GM18499 (cell line): ENCODE results near the gene SESN1.
"Not testable (repeated sequence)": the region's sequence is repeated elsewhere in the genome, so short reads cannot be mapped to it uniquely, and the experiment has no call there.

ENCODE experiments used
- ATAC-seq: cut with Tn5 transposase; IDR thresholded peaks from one replicate; pipeline ENCODE4 v1.9.1; 2021; ENCODE audit warnings: moderate number of reproducible peaks; ENCODE audit not compliant: insufficient read depth, unreplicated experiment

The SESN1 gene

DNA sequence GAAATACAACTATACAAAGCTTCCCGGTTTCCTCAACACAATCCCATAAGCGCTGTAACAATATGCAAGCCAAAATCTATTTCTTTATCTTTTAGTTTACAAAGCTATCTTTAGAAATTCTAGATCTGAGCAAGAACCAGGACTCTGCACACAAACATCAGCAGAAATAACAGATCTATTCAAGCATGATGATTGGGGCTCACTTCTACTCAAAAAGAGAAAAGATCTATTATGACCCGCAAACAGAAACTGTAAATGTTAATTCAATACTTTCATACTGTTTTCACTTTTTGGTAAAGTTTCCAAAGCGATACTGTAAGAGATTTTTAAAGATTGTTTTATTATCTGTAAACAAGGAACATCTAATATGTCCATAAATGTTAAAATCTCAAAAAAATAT, 86.6 kb downstream of the SESN1 start:
- ATAC-seq: no peak

DNA sequence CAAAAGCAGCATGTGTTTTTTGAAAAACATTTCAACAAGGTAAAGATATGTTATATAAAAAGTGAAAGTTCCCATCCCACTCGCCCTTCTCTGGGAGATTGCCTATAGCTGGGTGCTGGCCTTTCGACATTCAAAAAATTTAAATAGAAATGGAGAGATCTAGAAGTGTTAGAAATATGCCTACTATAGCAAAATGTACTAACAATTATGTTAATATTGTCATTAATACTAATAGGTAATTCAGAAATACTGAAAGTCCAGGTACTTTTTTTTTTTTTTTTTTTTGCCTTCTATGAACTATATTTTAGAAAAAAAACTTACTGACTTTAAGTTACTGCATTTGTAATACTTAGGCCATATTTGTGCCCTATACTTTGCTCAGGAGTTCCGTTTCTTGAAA, 87.1 kb downstream of the SESN1 start:
- ATAC-seq: no peak

GRCh38 chr6:109006818-109007217, 87.8 kb downstream of the SESN1 start:
- ATAC-seq: no peak

DNA sequence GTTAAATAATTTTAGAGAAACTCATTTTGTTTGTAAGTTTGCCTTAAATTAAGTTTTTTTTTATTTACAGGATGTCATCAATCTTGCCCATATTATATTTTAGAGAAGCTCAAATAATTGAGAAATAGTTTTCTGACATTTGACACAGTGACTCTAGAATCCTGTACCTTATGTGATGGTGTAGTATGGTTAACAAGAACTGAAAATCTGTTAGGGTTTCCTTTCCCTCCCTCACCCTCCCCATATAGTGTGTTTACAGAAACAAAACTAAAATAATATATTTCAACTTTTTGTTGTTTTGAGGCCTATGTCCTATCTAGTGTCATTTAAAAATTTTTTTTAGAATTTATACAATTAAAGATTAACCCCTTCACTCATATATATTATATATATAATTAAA, 91.8 kb downstream of the SESN1 start:
- ATAC-seq: no peak

DNA sequence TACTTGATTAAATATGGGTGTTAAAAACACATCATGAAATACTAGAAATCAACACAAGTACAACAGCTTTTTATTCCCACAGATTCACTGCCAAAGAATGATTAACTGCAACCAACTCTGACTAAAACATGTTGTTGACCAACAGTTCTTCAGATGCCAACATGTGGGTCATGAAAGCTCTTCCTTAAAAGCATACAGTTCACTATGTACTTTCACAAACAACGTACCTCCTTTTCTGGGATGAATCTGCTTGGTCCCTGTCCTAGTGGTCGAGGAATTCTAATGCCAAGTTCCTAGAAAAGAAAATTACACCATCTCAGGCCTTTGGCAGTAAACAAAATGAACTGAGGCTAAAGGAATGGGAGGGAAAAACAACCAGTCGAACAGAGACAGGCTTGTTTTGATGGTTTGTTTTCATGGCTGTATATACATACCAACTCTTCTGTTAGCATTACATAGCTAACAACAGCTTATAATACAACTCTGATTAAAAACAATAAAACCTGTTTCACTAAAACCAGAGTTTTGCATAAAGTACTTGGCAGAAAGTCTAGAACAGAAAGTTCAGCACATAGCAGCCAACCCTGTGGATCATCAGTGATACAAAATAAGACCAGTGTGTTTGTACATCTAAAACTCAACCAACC, 92.5 kb downstream of the SESN1 start:
- ATAC-seq: no peak

DNA sequence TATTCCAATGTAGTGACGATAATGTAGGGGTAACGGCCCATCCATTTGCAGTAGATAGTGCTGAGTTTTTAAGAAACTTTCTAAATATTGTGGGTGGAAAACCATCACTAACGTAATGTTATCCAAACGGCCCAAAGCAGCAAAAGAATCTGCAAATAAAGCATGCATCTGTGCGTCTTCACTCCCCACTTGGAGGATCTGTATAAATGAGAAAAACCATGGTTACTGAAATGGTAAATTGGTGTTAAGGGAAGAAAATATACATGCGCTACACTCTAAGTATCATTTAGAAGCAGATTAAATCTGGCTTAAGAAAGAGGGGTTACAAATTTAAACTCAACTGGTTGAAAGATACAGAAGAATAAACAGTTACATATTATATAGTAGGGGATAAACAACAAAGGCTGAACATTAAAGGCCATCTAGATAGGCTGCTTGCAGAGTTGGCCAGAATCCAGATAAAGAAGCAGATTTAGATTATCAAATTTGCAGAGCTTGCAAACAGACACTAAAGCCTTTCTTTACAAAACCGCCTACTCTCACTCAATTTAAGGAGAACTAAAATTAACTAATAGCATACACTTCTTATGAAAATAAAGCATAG, 93.3 kb downstream of the SESN1 start:
- no peak for ATAC-seq

DNA sequence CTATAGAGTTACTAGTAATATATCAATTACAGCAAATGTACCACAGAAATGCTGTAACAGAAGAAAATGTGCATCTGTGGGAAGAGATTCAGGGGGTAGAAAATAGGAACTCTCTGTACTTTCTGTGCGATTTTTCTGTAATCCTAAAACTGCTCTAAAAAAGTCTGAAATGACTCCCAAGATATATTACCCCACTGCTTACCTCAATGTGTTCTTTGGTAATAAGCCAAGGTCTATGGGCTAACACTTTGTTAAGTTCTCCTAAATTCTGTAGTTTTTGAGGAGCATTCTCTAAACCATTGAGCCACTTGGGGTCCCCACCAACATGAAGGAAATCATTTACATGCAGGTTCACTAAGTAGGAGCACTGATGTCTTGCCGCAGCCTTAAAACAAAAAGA, 94.4 kb downstream of the SESN1 start:
- no peak for ATAC-seq

DNA sequence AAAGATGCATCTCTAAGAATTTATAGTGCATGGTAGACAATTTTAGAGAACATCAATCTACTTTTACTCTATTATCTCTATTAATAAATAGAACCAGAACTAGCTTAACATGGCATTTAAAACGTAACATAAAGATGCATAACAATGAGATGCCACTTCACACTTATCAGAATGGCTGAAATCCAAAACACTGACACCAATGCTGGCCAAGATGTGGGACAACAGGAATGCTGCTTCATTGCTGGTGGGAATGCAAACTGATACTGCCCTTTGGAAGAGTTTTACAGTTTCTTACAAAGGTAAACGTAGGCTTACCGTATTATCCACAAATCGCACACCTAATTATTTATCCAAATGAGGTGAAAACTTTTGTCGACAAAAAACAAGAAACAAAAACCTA, 95.2 kb downstream of the SESN1 start:
- ATAC-seq: no peak

GRCh38 chr6:108998485-108998884, 96.2 kb downstream of the SESN1 start:
- ATAC-seq: no peak

- no peak for ATAC-seq
These were observed 98.4 kb downstream of the SESN1 start for GRCh38 chr6:108996208-108996607.

- no peak for ATAC-seq
These were observed 99.3 kb downstream of the SESN1 start for GRCh38 chr6:108995296-108995695.

DNA sequence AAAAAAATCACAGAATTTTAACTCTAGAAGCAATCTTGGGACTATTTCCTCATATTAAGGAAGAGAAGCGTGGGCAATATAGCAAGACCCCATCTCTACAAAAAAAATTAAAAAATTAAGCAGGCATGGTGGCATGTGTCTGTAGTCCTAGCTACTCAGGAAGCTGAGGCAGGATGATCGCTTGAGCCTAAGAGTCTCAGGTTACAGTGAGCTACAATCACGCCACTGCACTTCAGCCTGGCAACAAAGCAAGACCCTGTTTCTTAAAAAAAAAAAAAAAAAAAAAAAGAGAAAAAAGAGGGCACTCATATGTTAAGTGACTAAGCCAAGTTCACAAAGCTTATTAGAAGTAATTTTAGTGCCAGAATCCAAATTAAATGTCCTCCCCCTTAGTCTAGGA, 100.8 kb downstream of the SESN1 start:
- ATAC-seq: no peak

- ATAC-seq: no peak
These were observed 104.9 kb downstream of the SESN1 start for GRCh38 chr6:108989700-108990099.

- ATAC-seq: no peak
These were observed 105.9 kb downstream of the SESN1 start for GRCh38 chr6:108988765-108989164.

- no peak for ATAC-seq
These were observed 106.3 kb downstream of the SESN1 start for GRCh38 chr6:108988296-108988695.

GRCh38 chr6:108987156-108987555, 107.5 kb downstream of the SESN1 start:
- no peak for ATAC-seq

DNA sequence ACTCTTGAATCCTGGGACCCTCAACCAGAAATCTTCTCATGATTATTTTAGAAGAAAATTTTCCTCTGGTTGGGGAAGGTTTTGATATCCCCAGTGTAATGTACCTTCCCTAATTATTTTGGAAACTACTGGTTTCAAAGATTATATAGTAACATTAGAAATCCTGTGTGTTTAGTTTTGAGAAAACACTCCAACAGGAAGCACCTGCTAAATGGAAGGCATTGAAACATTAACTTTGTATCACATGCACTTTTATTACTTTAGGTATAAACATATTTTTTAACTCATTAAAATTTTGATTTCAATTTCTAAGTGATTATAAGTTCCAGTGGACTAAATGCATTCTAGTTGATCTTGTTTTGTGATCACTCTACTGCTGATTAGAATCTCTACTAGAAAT, 109.3 kb downstream of the SESN1 start:
- ATAC-seq: no peak

- no peak for ATAC-seq
These were observed 111.5 kb downstream of the SESN1 start for GRCh38 chr6:108983151-108983550.

DNA sequence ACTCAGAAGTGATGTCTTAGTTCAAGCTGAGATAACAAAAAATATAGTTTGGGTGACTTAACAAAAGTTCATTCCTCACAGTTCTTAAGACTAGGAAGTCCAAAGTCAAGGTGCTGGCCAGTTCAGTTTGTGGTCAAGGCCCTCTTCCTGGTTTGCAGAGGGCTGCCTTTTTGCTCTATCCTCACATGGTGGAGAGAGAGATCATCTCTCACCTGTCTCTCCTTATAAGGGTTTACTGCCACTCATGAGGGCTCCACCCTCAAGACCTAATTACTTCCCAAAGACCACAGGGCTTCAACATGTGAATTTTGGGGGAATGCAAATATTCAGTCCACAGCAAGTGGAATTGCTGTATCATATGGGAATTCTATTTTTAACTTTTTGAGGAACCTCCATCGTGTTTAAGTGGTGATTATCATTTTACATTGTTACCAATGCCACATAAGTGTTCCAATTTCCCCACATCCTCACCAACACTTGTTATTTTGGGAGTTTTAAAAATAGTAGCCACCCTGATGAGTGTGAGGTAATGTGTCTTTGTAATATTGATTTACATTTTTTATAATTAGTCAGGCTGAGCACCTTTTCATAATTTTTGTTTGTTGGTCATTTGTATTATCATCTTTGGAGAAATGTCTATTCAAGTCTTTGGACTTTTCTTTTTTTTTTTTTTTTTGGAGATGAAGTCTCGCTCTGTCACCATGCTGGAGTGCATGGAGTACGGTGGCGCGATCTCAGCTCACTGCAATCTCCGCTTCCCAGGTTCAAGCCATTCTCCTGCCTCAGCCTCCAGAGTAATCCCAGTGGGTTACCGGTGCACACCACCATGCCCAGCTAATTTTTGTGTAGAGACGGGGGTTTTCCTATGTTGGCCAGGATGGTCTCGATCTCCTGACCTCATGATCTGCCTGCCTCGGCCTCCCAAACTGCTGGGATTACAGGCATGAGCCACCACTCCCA, 112.2 kb downstream of the SESN1 start:
- no peak for ATAC-seq

DNA sequence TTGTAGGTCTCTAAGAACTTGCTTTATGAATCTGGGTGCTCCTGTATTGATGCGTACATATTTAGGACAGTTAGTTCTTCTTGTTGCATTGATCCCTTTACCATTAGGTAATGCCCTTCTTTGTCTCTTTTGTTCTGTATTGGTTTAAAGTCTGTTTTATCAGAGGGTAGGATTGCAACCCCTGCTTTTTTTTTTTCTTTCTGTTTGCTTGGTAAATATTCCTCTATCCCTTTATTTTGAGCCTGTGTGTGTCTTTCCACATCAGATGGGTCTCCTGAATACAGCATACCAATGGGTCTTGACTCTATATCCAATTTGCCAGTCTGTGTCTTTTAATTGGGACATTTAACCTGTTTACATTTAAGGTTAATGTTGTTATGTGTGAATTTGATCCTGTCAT, 116.0 kb downstream of the SESN1 start:
- not testable (repeated sequence) for ATAC-seq

DNA sequence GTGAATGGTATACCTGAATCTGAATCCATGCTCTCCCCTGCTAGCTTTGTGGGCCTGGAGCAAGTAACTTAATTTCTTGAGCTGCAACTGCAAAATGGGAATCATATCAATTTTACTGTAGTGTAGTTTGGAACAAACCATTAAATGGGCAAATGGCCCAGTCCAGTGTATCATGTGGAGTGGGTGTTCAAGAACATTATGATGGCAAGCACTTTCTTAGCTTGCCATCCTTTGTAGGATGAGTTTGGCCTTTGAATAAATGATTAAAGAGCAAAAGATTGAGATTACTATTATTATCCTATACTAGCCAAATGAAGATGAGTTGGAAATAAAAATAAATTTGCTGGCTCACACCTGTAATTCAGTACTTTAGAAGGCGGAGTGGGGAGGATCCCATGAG, 120.4 kb downstream of the SESN1 start:
- no peak for ATAC-seq
